ENCODE measurements around the gene PLXNA1. TPM values are rescaled to one million over a fixed set of nuclear protein-coding genes. Genes with fewer than 3 reads are reported as not detected.

Gene PLXNA1
- total RNA-seq, 3 donors from 2014 or later (not counting 1 experiment from before 2014, with no cell fraction given): 2.5 to 4.3 (median 2.8) TPM

GRCh38 chr3:127015282-127016042 is 32.5 kb downstream of the PLXNA1 start:
- intact Hi-C loops (cut with micrococcal nuclease): no loop called here
- TF ChIP-seq CTCF (IDR thresholded peaks at IDR 0.05): no peak
- Mint-ChIP-seq H3K9me3 (no peaks in the 10 kb centered on the region), H3K27me3 (ENCODE audit: low read depth in 2 of 2) (no peaks in the 10 kb centered on the region), H3K4me1 (no peaks in the 10 kb centered on the region), H3K36me3 (no peaks in the 10 kb centered on the region), H3K27ac (no peak overlapping the region), H3K4me3 (no peak overlapping the region)
- no peak for DNase-seq
- Histone ChIP-seq H3K36me3 (ENCODE audit: control insufficient read depth, insufficient read depth, low read length) (no peaks in the 10 kb centered on the region), H3K9me3 (ENCODE audit: control insufficient read depth, insufficient read depth, low read length) (no peaks in the 10 kb centered on the region), H3K27me3 (ENCODE audit: control insufficient read depth, insufficient read depth, low read length) (no peaks in the 10 kb centered on the region), H3K4me3 (ENCODE audit: low read length) (no peak overlapping the region), H3K27ac (ENCODE audit: low read length) (no peak overlapping the region), H3K4me1 (ENCODE audit: control insufficient read depth, insufficient read depth, low read length) (no peaks in the 10 kb centered on the region)
- 89% methylated on average over 17 of the region's 17 CpGs for WGBS (ENCODE audit: insufficient coverage)
- no peak for ATAC-seq

- Mint-ChIP-seq H3K9me3 (no peaks in the 10 kb centered on the region), H3K36me3 (no peaks in the 10 kb centered on the region), H3K27ac (no peak overlapping the region), H3K4me3 (no peak overlapping the region), H3K4me1 (no peaks in the 10 kb centered on the region), H3K27me3 (ENCODE audit: low read depth in 2 of 2) (no peaks in the 10 kb centered on the region)
- intact Hi-C loops (cut with micrococcal nuclease): no loop called here
- 90% methylated on average over 10 of the region's 10 CpGs for WGBS (ENCODE audit: insufficient coverage)
- no peak for ATAC-seq
- TF ChIP-seq CTCF (IDR thresholded peaks at IDR 0.05): no peak
- Histone ChIP-seq H3K36me3 (ENCODE audit: control insufficient read depth, insufficient read depth, low read length) (no peaks in the 10 kb centered on the region), H3K27me3 (ENCODE audit: control insufficient read depth, insufficient read depth, low read length) (no peaks in the 10 kb centered on the region), H3K4me1 (ENCODE audit: control insufficient read depth, insufficient read depth, low read length) (no peaks in the 10 kb centered on the region), H3K27ac (ENCODE audit: low read length) (no peak overlapping the region), H3K9me3 (ENCODE audit: control insufficient read depth, insufficient read depth, low read length) (no peaks in the 10 kb centered on the region), H3K4me3 (ENCODE audit: low read length) (no peak overlapping the region)
- no peak for DNase-seq
Observed at GRCh38 chr3:127016043-127016343, 33.1 kb downstream of the PLXNA1 start.

GRCh38 chr3:127016461-127016860 is 33.5 kb downstream of the PLXNA1 start:
- no peaks in the 10 kb centered on the region for H3K9me3 ChIP-seq (ENCODE audit: control insufficient read depth, insufficient read depth, low read length)
- H3K4me1 ChIP-seq (ENCODE audit: control insufficient read depth, insufficient read depth, low read length): no peaks in the 10 kb centered on the region
- H3K36me3 ChIP-seq (ENCODE audit: control insufficient read depth, insufficient read depth, low read length): no peaks in the 10 kb centered on the region
- H3K27ac ChIP-seq (ENCODE audit: low read length): no peak overlapping the region
- Mint-ChIP-seq H3K27me3 (ENCODE audit: low read depth in 2 of 2) (no peaks in the 10 kb centered on the region), H3K36me3 (no peaks in the 10 kb centered on the region), H3K9me3 (no peaks in the 10 kb centered on the region), H3K4me1 (no peaks in the 10 kb centered on the region), H3K4me3 (no peak overlapping the region), H3K27ac (no peak overlapping the region)
- H3K27me3 ChIP-seq (ENCODE audit: control insufficient read depth, insufficient read depth, low read length): no peaks in the 10 kb centered on the region
- no peak for TF ChIP-seq CTCF (IDR thresholded peaks at IDR 0.05)
- WGBS (ENCODE audit: insufficient coverage): 94% methylated on average over 15 of the region's 15 CpGs
- DNase-seq: no peak
- ATAC-seq: no peak
- H3K4me3 ChIP-seq (ENCODE audit: low read length): no peak overlapping the region
- intact Hi-C loops (cut with micrococcal nuclease): no loop called here

- intact Hi-C loops (cut with micrococcal nuclease): no loop called here
- no peaks in the 10 kb centered on the region for H3K9me3 Mint-ChIP-seq
- H3K4me1 ChIP-seq (ENCODE audit: control insufficient read depth, insufficient read depth, low read length): no peaks in the 10 kb centered on the region
- no peak for TF ChIP-seq CTCF (IDR thresholded peaks at IDR 0.05)
- no peak for ATAC-seq
- no peaks in the 10 kb centered on the region for H3K27me3 Mint-ChIP-seq (ENCODE audit: low read depth in 2 of 2)
- no peak overlapping the region for H3K4me3 ChIP-seq (ENCODE audit: low read length)
- DNase-seq: no peak
- H3K9me3 ChIP-seq (ENCODE audit: control insufficient read depth, insufficient read depth, low read length): no peaks in the 10 kb centered on the region
- no peaks in the 10 kb centered on the region for H3K4me1 Mint-ChIP-seq
- H3K27ac Mint-ChIP-seq: no peak overlapping the region
- H3K27ac ChIP-seq (ENCODE audit: low read length): no peak overlapping the region
- WGBS (ENCODE audit: insufficient coverage): 97% methylated on average over 16 of the region's 16 CpGs
- H3K27me3 ChIP-seq (ENCODE audit: control insufficient read depth, insufficient read depth, low read length): no peaks in the 10 kb centered on the region
- no peaks in the 10 kb centered on the region for H3K36me3 Mint-ChIP-seq
- H3K36me3 ChIP-seq (ENCODE audit: control insufficient read depth, insufficient read depth, low read length): no peaks in the 10 kb centered on the region
- H3K4me3 Mint-ChIP-seq: no peak overlapping the region
Observed at GRCh38 chr3:127017229-127017628, 34.3 kb downstream of the PLXNA1 start.
